GM23338 (cell line): ENCODE results near the gene DNASE1L1. TPM values are rescaled to one million over a fixed set of nuclear protein-coding genes. Genes with fewer than 3 reads are reported as not detected.
A peak's percentile ranks its signal among the peaks of the same experiment; 100 is the strongest.

Experiments
- ATAC-seq: fragments of 200-7000 bp; cut with Tn5 transposase; 3 replicates; pipeline ENCODE4 v1.9.1; 2020
- DNase-seq: peaks from one replicate; pipeline ENCODE4 v3.0.0-alpha.2; 2015; ENCODE audit warnings: low spot score
- H2AFZ ChIP-seq: fragments of 200-600 bp; sonication (generic); 2 replicates; pipeline ENCODE4 v1.8.0; 2016; ENCODE audit warnings: antibody characterized with exemption, mild to moderate bottlenecking, moderate library complexity
- H3F3A ChIP-seq: fragments of 200-600 bp; sonication (generic); replicated peaks from 2 replicates; pipeline ENCODE4 v1.8.0; 2017; ENCODE audit warnings: antibody characterized with exemption, mixed run types, low read depth
- H3K27ac ChIP-seq: fragments of 200-600 bp; sonication (generic); 2 replicates; pipeline ENCODE4 v1.6.1; 2016; ENCODE audit warnings: low read depth
- H3K27me3 ChIP-seq: fragments of 200-600 bp; sonication (generic); 2 replicates; pipeline ENCODE4 v1.8.0; 2016; ENCODE audit warnings: mild to moderate bottlenecking, mixed run types, moderate library complexity; ENCODE audit not compliant: insufficient read depth
- H3K36me3 ChIP-seq: fragments of 200-600 bp; sonication (generic); 2 replicates; pipeline ENCODE4 v1.8.0; 2016; ENCODE audit warnings: mild to moderate bottlenecking; ENCODE audit not compliant: insufficient read depth
- H3K4me1 ChIP-seq: fragments of 200-600 bp; sonication (generic); 2 replicates; pipeline ENCODE4 v1.8.0; 2016; ENCODE audit warnings: mild to moderate bottlenecking, moderate library complexity; ENCODE audit not compliant: insufficient read depth
- H3K4me2 ChIP-seq: fragments of 200-600 bp; sonication (generic); 2 replicates; pipeline ENCODE4 v1.7.1; 2017; ENCODE audit warnings: mixed run types
- H3K4me3 ChIP-seq: fragments of 200-600 bp; sonication (generic); 2 replicates; pipeline ENCODE4 v1.6.1; 2016; ENCODE audit warnings: mixed run types
- H3K79me2 ChIP-seq: fragments of 200-600 bp; sonication (generic); replicated peaks from 2 replicates; pipeline ENCODE4 v1.8.0; 2017; ENCODE audit warnings: mild to moderate bottlenecking; ENCODE audit not compliant: insufficient read depth
- H3K9me2 ChIP-seq: fragments of 200-600 bp; sonication (generic); 2 replicates; pipeline ENCODE4 v1.8.0; 2017; ENCODE audit not compliant: insufficient read depth
- H4K20me1 ChIP-seq: fragments of 200-600 bp; sonication (generic); replicated peaks from 2 replicates; pipeline ENCODE4 v1.8.0; 2017; ENCODE audit warnings: mild to moderate bottlenecking; ENCODE audit not compliant: insufficient read depth
- H3K27ac Mint-ChIP-seq: 2 replicates; pipeline ENCODE4 v1.8.0; 2020; ENCODE audit warnings: inconsistent platforms, mild to moderate bottlenecking, moderate library complexity, mixed read lengths
- H3K27me3 Mint-ChIP-seq: 3 replicates; pipeline ENCODE4 v1.8.0; 2022; ENCODE audit warnings: low read depth, mild to moderate bottlenecking, moderate library complexity, mixed read lengths, inconsistent platforms; ENCODE audit not compliant: insufficient read depth, poor library complexity
- H3K36me3 Mint-ChIP-seq: 3 replicates; pipeline ENCODE4 v1.8.0; 2021; ENCODE audit warnings: low read depth, mild to moderate bottlenecking, inconsistent platforms, moderate library complexity, mixed read lengths
- H3K4me1 Mint-ChIP-seq: 3 replicates; pipeline ENCODE4 v1.8.0; 2020; ENCODE audit warnings: mild to moderate bottlenecking, inconsistent platforms, mixed read lengths
- H3K4me3 Mint-ChIP-seq: 3 replicates; pipeline ENCODE4 v1.8.0; 2021; ENCODE audit warnings: moderate library complexity, mild to moderate bottlenecking, inconsistent platforms, mixed read lengths
- H3K9me3 Mint-ChIP-seq: 3 replicates; pipeline ENCODE4 v1.8.0; 2020; ENCODE audit warnings: moderate library complexity, mild to moderate bottlenecking, inconsistent platforms, mixed read lengths
- CREB1 ChIP-seq: fragments of 250-450 bp; sonication (Bioruptor Pico); IDR thresholded peaks from 2 replicates; pipeline ENCODE4 v1.5.0; 2020; ENCODE audit warnings: low read depth, mild to moderate bottlenecking, moderate library complexity
- EZH2 ChIP-seq: fragments of 200-600 bp; sonication (generic); IDR thresholded peaks from one replicate; pipeline ENCODE4 v1.8.0; 2017; ENCODE audit warnings: antibody characterized with exemption, mild to moderate bottlenecking, low read depth; ENCODE audit not compliant: unreplicated experiment
- EZH2phosphoT487 ChIP-seq: fragments of 200-600 bp; sonication (generic); IDR thresholded peaks from one replicate; pipeline ENCODE4 v1.8.1; 2018; ENCODE audit warnings: antibody characterized with exemption; ENCODE audit not compliant: unreplicated experiment
- JUNB ChIP-seq: IDR thresholded peaks from one replicate; pipeline ENCODE4 v1.6.1; 2016; ENCODE audit warnings: antibody characterized with exemption; ENCODE audit not compliant: unreplicated experiment
- NANOG ChIP-seq: IDR thresholded peaks from 2 replicates; pipeline ENCODE4 v1.6.1; 2016; ENCODE audit warnings: antibody characterized with exemption, borderline replicate concordance
- POLR2AphosphoS5 ChIP-seq: IDR thresholded peaks from 2 replicates; pipeline ENCODE4 v1.6.1; 2016; ENCODE audit warnings: antibody characterized with exemption, low read depth
- STAT1 ChIP-seq: IDR thresholded peaks from one replicate; pipeline ENCODE4 v1.6.1; 2016; ENCODE audit warnings: antibody characterized with exemption; ENCODE audit not compliant: unreplicated experiment
- ZNF114 ChIP-seq: fragments of 250-450 bp; sonication (Bioruptor Pico); IDR thresholded peaks from 2 replicates; pipeline ENCODE4 v1.5.0; 2020; ENCODE audit warnings: mild to moderate bottlenecking, moderate library complexity
- ZNF331 ChIP-seq: fragments of 250-450 bp; sonication (Bioruptor Pico); IDR thresholded peaks from 2 replicates; pipeline ENCODE4 v1.5.0; 2020; ENCODE audit warnings: low read depth, mild to moderate bottlenecking, moderate library complexity
- polyA plus RNA-seq: library from polyadenylated mRNA; unstranded; fragments of >200 nt; fragmentation: Nextera tagmentation; extraction: Ambion mirVana; gene quantifications from 2 replicates; pipeline ENCODE4 v1.2.1, GENCODE V29; 2016
- total RNA-seq: library from RNA; depleted of rRNA; stranded (reverse); fragments of >200 nt; shearing (Covaris generic); gene quantifications from 2 replicates; pipeline ENCODE4 v1.2.3, GENCODE V29; 2014
- TF ChIP-seq, protein P1 (sequence below): IDR thresholded peaks from one replicate; pipeline ENCODE4 v1.6.1; 2018; ENCODE audit warnings: antibody characterized with exemption; ENCODE audit not compliant: unreplicated experiment
- TF ChIP-seq, protein P2 (sequence below), 2 experiments: fragments of 200-600 bp in 1 of 2; sonication (generic) in 1 of 2; conservative IDR thresholded peaks; 2 replicates each; pipeline versions ENCODE4 v1.5.1 to v1.6.1; 2016 to 2017; ENCODE audit warnings: antibody characterized with exemption in 2 of 2, low read depth in 2 of 2, mild to moderate bottlenecking in 2 of 2, moderate library complexity in 1 of 2
- TF ChIP-seq, protein P3 (sequence below): IDR thresholded peaks from 2 replicates; pipeline ENCODE4 v1.6.1; 2016; ENCODE audit warnings: antibody characterized with exemption
- TF ChIP-seq, protein P4 (sequence below): fragments of 250-450 bp; sonication (Bioruptor Pico); IDR thresholded peaks from 2 replicates; pipeline ENCODE4 v1.5.0; 2020; ENCODE audit warnings: mild to moderate bottlenecking, moderate library complexity

DNASE1L1 gene
- total and polyA plus RNA-seq, 2 experiments from 2014 or later = 3.3 to 16.1 TPM

DNA sequence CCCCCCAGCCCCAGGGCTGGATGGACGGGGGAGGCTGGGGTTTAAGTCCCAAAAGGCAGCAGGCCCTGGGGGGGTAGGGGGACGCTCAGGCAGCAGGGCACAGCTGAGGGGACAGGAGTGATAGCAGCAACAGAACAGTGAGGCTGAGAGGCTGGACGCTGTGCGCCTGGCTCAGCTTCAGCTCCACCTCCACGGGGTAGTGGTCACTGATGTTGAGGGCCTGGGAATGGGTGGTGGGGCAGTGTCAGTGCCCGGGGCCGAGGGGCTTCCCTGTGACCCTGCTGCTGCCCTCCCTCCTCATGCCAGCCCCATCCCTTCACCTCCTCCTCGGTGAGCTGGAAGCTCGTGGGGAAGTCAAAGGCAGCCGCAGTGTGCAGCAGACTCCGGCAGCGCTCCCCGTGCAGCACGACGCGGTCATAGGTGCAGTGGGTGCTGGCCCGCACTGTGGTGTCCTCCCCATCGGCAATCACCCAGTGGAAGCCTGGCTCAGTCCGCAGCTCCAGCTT is 6.4 kb downstream of the DNASE1L1 start:
- Histone ChIP-seq H3K9me2 (no peaks in the 10 kb centered on the region), H3K79me2 (peaks cover 17% of the 10 kb centered on the region)
- H3K9me3 Mint-ChIP-seq = peaks cover 9% of the 10 kb centered on the region; the same call in 1 of the 3 replicates

More for the DNA sequence above, 6.4 kb downstream of the DNASE1L1 start:
- TF ChIP-seq EZH2 = no peak
- no peak for TF ChIP-seq JUNB
- TF ChIP-seq, protein P1, sequence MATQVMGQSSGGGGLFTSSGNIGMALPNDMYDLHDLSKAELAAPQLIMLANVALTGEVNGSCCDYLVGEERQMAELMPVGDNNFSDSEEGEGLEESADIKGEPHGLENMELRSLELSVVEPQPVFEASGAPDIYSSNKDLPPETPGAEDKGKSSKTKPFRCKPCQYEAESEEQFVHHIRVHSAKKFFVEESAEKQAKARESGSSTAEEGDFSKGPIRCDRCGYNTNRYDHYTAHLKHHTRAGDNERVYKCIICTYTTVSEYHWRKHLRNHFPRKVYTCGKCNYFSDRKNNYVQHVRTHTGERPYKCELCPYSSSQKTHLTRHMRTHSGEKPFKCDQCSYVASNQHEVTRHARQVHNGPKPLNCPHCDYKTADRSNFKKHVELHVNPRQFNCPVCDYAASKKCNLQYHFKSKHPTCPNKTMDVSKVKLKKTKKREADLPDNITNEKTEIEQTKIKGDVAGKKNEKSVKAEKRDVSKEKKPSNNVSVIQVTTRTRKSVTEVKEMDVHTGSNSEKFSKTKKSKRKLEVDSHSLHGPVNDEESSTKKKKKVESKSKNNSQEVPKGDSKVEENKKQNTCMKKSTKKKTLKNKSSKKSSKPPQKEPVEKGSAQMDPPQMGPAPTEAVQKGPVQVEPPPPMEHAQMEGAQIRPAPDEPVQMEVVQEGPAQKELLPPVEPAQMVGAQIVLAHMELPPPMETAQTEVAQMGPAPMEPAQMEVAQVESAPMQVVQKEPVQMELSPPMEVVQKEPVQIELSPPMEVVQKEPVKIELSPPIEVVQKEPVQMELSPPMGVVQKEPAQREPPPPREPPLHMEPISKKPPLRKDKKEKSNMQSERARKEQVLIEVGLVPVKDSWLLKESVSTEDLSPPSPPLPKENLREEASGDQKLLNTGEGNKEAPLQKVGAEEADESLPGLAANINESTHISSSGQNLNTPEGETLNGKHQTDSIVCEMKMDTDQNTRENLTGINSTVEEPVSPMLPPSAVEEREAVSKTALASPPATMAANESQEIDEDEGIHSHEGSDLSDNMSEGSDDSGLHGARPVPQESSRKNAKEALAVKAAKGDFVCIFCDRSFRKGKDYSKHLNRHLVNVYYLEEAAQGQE = no peak
- TF ChIP-seq, protein P2, sequence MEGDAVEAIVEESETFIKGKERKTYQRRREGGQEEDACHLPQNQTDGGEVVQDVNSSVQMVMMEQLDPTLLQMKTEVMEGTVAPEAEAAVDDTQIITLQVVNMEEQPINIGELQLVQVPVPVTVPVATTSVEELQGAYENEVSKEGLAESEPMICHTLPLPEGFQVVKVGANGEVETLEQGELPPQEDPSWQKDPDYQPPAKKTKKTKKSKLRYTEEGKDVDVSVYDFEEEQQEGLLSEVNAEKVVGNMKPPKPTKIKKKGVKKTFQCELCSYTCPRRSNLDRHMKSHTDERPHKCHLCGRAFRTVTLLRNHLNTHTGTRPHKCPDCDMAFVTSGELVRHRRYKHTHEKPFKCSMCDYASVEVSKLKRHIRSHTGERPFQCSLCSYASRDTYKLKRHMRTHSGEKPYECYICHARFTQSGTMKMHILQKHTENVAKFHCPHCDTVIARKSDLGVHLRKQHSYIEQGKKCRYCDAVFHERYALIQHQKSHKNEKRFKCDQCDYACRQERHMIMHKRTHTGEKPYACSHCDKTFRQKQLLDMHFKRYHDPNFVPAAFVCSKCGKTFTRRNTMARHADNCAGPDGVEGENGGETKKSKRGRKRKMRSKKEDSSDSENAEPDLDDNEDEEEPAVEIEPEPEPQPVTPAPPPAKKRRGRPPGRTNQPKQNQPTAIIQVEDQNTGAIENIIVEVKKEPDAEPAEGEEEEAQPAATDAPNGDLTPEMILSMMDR (conservative IDR thresholded peaks at IDR 0.05; ENCODE audit: low read depth in 2 of 2) = no peak
- no peak for TF ChIP-seq EZH2phosphoT487
- TF ChIP-seq STAT1 = no peak
- TF ChIP-seq, protein P3, sequence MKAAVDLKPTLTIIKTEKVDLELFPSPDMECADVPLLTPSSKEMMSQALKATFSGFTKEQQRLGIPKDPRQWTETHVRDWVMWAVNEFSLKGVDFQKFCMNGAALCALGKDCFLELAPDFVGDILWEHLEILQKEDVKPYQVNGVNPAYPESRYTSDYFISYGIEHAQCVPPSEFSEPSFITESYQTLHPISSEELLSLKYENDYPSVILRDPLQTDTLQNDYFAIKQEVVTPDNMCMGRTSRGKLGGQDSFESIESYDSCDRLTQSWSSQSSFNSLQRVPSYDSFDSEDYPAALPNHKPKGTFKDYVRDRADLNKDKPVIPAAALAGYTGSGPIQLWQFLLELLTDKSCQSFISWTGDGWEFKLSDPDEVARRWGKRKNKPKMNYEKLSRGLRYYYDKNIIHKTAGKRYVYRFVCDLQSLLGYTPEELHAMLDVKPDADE = no peak
- TF ChIP-seq POLR2AphosphoS5 = no peak
- no peak for TF ChIP-seq NANOG
- TF ChIP-seq ZNF114 (CRISPR knock-in tag) = no peak
- no peak for TF ChIP-seq CREB1
- TF ChIP-seq ZNF331 (CRISPR knock-in tag) = no peak
- TF ChIP-seq, protein P4, sequence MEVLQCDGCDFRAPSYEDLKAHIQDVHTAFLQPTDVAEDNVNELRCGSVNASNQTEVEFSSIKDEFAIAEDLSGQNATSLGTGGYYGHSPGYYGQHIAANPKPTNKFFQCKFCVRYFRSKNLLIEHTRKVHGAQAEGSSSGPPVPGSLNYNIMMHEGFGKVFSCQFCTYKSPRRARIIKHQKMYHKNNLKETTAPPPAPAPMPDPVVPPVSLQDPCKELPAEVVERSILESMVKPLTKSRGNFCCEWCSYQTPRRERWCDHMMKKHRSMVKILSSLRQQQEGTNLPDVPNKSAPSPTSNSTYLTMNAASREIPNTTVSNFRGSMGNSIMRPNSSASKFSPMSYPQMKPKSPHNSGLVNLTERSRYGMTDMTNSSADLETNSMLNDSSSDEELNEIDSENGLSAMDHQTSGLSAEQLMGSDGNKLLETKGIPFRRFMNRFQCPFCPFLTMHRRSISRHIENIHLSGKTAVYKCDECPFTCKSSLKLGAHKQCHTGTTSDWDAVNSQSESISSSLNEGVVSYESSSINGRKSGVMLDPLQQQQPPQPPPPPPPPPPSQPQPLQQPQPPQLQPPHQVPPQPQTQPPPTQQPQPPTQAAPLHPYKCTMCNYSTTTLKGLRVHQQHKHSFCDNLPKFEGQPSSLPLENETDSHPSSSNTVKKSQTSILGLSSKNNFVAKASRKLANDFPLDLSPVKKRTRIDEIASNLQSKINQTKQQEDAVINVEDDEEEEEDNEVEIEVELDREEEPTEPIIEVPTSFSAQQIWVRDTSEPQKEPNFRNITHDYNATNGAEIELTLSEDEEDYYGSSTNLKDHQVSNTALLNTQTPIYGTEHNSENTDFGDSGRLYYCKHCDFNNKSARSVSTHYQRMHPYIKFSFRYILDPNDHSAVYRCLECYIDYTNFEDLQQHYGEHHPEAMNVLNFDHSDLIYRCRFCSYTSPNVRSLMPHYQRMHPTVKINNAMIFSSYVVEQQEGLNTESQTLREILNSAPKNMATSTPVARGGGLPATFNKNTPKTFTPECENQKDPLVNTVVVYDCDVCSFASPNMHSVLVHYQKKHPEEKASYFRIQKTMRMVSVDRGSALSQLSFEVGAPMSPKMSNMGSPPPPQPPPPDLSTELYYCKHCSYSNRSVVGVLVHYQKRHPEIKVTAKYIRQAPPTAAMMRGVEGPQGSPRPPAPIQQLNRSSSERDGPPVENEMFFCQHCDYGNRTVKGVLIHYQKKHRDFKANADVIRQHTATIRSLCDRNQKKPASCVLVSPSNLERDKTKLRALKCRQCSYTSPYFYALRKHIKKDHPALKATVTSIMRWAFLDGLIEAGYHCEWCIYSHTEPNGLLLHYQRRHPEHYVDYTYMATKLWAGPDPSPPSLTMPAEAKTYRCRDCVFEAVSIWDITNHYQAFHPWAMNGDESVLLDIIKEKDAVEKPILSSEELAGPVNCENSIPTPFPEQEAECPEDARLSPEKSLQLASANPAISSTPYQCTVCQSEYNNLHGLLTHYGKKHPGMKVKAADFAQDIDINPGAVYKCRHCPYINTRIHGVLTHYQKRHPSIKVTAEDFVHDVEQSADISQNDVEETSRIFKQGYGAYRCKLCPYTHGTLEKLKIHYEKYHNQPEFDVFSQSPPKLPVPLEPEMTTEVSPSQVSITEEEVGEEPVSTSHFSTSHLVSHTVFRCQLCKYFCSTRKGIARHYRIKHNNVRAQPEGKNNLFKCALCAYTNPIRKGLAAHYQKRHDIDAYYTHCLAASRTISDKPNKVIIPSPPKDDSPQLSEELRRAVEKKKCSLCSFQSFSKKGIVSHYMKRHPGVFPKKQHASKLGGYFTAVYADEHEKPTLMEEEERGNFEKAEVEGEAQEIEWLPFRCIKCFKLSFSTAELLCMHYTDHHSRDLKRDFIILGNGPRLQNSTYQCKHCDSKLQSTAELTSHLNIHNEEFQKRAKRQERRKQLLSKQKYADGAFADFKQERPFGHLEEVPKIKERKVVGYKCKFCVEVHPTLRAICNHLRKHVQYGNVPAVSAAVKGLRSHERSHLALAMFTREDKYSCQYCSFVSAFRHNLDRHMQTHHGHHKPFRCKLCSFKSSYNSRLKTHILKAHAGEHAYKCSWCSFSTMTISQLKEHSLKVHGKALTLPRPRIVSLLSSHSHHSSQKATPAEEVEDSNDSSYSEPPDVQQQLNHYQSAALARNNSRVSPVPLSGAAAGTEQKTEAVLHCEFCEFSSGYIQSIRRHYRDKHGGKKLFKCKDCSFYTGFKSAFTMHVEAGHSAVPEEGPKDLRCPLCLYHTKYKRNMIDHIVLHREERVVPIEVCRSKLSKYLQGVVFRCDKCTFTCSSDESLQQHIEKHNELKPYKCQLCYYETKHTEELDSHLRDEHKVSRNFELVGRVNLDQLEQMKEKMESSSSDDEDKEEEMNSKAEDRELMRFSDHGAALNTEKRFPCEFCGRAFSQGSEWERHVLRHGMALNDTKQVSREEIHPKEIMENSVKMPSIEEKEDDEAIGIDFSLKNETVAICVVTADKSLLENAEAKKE = no peak
- Histone ChIP-seq H3K4me2 (no peak overlapping the region), H4K20me1 (no peaks in the 10 kb centered on the region), H2AFZ (no peak overlapping the region), H3K4me3 (no peak overlapping the region), H3K27me3 (no peaks in the 10 kb centered on the region), H3F3A (peaks cover 21% of the 10 kb centered on the region), H3K4me1 (peaks cover 6% of the 10 kb centered on the region; the same call in 1 of the 2 replicates), H3K27ac (0 out of 2 replicates have a peak overlapping the region, but pooled peaks have one; percentile 92), H3K36me3 (peaks cover 4% of the 10 kb centered on the region; the same call in 1 of the 2 replicates)
- DNase-seq (no peak), ATAC-seq (peak; percentile 3; the same call in 2 of the 3 replicates)
- Mint-ChIP-seq H3K4me1 (peaks cover 13% of the 10 kb centered on the region; the same call in 2 of the 3 replicates), H3K27me3 (peaks cover 39% of the 10 kb centered on the region), H3K36me3 (peaks cover 36% of the 10 kb centered on the region), H3K27ac (no peak overlapping the region), H3K4me3 (no peak overlapping the region)
